Posterior cingulate gyrus (tissue), 11 donors: ENCODE measurements around the gene CLIC1.
A peak's percentile ranks its signal among the peaks of the same experiment; 100 is the strongest.

Experiments
- DNase-seq, 10 donors: peaks; one replicate each; pipeline versions ENCODE4 v3.0.0 to v3.0.0-alpha.2; 2020 to 2021; ENCODE audit warnings: mixed read lengths in 3 of 10
- intact Hi-C: fragments of 100-400 bp; cut with DNase I; formaldehyde crosslinking; loops from one replicate; pipeline ENCODE4 v1.15.1; 2023

Gene CLIC1

DNA sequence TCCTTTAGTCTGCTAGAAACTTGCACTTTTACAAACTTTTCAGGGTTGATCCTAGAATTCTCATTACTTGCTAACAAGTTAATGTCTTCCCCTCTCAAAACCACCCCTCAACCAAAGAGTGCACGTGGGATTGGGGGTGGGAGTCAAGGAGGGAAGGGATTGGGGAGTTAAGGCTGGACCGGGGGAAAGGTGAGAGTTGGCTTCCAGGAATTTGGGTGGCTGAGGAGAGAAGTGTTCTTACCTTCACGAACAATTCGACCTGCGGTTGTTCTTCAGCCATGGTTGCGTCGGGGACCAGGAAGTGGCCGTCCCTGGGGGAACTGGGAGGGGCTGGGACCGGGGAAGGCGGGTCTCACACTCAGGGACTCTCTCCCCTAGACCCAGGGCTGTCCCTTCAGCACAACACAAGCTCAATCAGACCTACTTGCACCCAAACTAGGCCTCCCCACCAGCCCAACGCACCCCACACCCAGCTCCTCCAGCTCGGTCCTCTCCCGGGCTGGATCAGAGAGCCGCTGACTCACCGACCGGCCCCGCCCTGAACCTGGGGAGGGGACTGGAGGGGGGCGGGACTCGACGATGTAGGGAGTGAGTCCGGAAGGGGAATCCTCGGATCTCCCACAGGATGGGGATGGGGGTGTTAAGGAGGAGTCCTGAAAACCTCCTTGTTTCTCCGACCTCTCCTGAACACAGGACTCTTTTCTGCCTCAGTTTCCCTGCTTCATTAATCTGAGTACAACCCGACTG, at the start of gene CLIC1:
Gene CLIC1, minus strand, starts transcription at position 510 of the 747 bp plus-strand sequence. Its CDS starts 230 bp downstream, at position 280.
- DNase-seq: peak in 2 of 10 donors; percentile 26 to 81
- intact Hi-C loops: loop anchor here (10.0 kb wide), 1 partner anchor 59 kb away; the partner anchor contains the start of gene VARS1

GRCh38 chr6:31785475-31785874, 49.1 kb upstream of the CLIC1 start:
- intact Hi-C loops: no loop called here
- DNase-seq: peak in 2 of 10 donors; percentile 40 to 55

DNA sequence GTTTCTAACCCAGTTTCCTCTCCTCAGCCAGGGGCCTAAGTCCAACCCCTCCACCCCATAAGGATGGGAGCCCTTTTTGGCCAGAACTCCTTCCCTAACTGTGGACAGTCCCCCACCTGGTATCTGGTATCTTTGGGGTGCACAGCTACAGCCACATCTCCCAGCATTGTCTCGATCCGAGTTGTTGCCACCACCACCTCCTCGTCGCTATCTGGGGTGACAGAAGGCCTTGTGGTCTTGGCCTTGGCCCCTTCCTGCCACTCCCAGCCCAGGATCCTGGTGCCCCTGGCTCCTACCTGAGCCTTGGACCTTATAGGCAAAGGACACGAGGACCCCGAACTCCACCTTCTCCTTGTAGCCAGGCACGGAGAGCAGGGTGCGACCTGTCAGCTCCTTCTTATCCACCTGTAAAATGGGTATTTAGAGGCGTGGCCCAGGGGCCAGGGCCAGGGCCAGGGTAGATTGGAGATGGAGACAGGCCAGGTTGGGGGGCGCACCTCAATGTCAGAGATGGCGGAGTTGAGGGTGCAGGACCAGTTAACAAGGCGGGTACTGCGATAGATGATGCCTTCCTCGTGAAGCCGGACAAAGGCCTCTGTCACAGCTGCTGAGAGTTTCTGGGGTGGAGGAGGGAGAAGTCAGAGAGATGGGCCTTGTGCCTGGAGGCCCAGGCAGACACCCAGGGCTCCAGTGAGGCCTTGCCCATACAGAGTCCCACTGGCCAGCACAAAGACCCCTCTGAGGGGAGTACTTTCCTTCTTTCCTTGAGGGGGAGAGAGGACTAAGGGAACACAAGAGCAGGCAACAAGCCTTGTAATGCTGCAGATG, 48.0 kb upstream of the CLIC1 start:
- intact Hi-C loops: no loop called here
- DNase-seq: peak in 2 of 10 donors; percentile 59 to 78

DNA sequence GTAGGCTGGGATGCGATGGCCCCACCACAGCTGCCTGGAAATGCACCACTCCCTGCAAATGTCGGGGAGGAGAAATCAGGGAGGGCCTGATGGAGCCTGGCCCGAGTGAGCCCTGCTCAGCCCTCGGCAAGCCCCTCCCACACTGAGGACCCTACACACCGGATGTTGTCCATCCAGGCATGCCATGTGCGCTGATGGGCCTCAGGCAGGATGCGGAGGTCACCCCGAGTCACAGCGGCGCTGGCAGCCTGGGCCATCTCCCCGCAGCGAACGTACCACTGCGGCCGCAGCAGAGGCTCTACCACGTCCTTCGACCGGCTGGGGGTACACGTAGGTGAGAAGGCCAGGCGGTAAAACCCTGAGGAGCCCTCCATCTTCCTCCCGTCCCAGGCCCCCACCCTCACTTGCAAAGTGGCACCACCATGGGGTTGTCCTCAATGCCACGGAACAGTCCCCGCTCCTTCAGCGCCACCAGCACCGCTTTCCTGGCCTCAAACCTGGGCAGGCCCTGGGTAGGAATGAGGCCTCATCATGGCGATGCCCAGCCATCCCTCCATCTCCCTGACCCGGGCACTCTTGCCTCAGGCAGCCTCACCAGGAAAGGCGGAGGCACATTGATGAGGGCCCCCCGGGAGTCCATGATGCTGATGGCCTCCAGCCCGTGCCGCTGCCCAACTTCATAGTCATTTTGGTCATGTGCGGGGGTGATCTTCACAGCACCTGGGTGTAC, 46.0 kb upstream of the CLIC1 start:
- intact Hi-C loops: no loop called here
- peak in 3 of 10 donors; percentile 55 to 73 (median 55) for DNase-seq

DNA sequence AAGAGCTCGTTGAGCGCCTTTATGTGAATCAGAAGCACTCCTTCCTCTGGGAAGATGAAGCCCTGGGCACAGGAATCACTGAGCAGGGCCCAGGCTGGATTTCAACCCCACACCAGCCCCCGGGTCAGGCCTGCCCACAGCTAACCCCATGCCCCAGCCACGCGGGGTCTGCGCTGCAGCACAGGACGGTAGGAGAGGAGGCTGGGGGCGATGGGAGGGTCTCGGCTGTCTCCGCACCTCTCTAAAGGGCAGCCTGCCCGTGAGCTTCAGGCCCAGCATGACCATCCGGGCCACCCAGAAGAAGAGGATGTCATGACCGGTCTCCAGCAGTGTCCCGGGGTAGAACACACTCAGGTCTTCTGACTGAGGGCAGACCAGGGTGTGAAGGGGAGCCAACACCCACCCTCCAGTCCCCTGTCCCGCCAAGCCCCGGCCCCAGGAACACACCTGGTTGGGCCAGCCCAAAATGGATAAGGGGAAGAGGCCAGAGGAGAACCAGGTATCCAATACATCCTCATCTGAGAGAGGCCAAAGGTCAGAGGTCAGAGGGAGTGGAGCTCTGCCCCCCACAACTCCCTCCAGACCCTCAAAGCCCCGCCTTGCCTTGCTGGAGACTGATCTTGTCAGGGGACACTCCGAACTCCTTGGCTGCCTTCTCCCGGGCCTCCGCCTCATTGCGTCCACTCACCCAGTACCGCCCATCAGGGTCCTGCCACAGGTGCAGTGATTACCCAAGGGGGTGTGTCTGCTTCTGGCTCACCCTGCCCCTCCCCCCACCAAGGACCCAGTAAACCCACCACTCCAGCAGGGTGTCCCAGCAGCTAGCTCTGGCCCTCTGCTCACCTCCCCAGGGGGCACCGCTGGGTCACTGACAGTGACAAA, 45.2 kb upstream of the CLIC1 start:
- DNase-seq: peak in 2 of 10 donors; percentile 57 to 64

GRCh38 chr6:31780507-31781243, 44.3 kb upstream of the CLIC1 start:
- intact Hi-C loops: no loop called here
- peak in 2 of 10 donors; percentile 67 to 76 for DNase-seq

More for the DNA sequence above, 45.2 kb upstream of the CLIC1 start:
- intact Hi-C loops: no loop called here

GRCh38 chr6:31779908-31780307, 43.6 kb upstream of the CLIC1 start:
- intact Hi-C loops: no loop called here
- peak in 3 of 10 donors; percentile 26 to 79 (median 60) for DNase-seq

GRCh38 chr6:31778999-31779885, 42.9 kb upstream of the CLIC1 start:
- intact Hi-C loops: no loop called here
- peak in 3 of 10 donors; percentile 61 to 76 (median 70) for DNase-seq

DNA sequence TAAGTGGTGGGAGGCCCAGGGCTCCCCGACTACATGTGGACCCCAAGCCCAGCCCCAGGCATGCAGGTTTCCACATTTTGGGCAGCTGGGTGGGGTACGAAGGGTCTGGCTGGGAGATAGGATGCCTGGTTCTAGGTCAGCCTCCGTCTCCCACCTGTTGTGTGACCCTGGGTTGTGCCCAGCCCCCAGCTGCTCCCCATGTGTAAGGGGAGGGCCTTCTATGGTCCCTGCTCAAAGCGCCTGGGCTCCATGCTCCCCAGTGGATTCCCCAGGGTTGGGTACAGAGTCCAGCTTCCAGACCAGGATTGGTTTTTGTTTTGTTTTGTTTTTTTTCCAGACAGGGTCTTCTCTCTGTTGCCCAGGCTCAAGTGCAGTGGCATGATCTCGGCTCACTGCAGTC, 41.9 kb upstream of the CLIC1 start:
- peak in 2 of 10 donors; percentile 20 to 43 for DNase-seq
- intact Hi-C loops: no loop called here

GRCh38 chr6:31777667-31778050, 41.3 kb upstream of the CLIC1 start:
- peak in 1 of 10 donors; percentile 27 for DNase-seq
- intact Hi-C loops: no loop called here

DNA sequence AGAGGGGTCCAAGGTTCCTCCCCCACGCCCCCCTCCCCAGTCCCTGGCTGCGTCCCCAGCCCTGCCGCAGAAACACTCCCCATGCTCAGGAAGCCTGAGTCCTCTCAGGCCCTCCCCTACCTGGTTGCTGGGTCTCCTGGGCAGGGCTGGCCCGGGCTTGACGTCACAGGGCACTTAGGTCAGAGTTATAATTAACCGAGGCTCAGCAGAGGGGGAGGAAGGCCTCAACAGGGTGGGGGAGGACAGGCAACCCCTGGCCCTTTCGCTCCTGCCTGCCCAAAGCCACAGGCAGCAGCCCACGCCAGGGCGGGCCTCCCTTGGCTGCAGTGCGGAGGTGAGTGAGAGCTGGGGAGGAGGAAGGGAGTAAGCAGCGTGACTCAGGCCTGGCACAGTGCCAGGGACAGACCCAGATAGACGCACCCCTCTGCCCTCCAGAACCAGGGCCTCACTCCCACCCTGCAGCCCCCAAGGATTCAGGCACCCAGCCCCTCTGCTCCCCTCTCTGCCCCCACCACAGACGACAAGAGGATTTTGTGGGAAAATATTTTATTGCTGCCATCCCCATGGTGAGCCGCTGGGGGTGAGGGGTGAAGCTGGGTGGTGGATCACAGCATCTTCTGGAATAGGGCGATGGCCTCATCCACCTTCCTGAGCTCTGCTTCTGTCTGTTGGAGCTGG, 40.8 kb upstream of the CLIC1 start, which contains the start of gene VWA7:
Gene VWA7, minus strand, starts transcription at position 340 of the 678 bp plus-strand sequence. CDS start 549 bp downstream, outside the sequence.
- intact Hi-C loops: no loop called here
- DNase-seq: peak in 7 of 10 donors; percentile 38 to 93 (median 58)

- DNase-seq: peak in 6 of 10 donors; percentile 40 to 91 (median 67)
These were observed 40.2 kb upstream of the CLIC1 start for GRCh38 chr6:31776485-31776988.

DNA sequence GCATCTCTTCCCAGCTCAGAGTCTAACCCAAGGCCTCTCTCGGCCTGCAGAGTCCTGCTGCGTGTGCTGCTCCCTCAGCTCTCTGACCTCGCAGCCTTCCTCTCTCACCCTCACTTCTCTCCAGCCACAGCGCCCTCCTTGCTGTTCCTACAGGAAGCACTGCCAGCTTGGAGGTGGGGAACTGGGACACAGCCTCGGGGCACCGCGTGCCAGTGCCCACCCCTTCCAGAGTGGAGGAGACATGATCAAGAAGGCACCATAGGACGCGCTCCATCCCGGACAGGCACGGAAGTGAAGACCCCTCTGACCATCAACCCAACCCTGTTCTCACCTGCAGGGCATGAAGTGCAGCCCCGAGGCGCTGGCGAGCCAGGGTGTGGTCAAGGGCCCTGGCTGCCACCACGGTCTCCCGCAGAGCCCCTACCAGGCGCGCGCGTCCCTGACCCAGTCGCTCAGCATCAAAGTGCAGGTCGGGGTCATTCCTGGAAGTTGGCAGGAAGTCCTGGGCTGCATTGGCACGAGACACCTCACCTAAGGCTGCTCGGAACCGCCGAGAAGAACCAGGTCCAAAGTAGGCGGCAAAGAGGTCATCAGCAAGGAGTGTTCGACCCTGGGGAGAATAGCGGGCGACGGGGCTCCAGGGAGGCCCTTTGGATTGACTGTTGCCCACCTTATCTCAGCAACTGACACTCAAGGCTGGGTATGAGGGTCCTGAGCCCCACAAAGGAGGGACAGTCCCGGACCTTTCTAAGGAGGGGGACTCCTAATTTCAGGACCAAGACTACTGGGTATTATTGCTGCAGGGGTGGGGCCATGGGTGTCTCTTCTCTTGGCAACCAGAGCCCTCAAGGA, 39.5 kb upstream of the CLIC1 start:
- intact Hi-C loops: no loop called here
- peak in 3 of 10 donors; percentile 39 to 72 (median 67) for DNase-seq

More at GRCh38 chr6:31776485-31776988, 40.2 kb upstream of the CLIC1 start:
- intact Hi-C loops: no loop called here

DNA sequence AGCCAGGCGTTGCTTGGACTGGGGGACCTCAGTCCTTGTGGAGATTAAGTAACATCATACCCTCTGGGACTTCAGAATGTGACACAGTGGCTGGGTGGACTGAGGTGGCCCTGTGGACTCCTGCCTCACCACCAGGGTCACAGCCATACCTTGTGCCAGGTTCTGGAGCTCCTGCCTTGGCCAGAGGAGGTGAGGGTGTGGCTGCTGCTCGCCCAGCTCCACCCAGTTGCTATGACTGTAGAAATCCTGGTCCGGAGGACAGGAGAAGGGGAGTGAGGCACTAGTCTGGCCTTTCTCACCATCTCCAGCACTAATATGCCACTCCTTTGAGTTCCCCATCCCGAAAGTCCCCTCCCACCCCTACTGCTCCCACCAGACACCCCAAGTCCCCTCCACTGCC, 38.9 kb upstream of the CLIC1 start:
- intact Hi-C loops: no loop called here
- peak in 3 of 10 donors; percentile 24 to 62 (median 51) for DNase-seq

GRCh38 chr6:31771992-31772358, 35.6 kb upstream of the CLIC1 start:
- DNase-seq: peak in 1 of 10 donors; percentile 26
- intact Hi-C loops: no loop called here

GRCh38 chr6:31770860-31771259, 34.5 kb upstream of the CLIC1 start:
- no peak for DNase-seq
- intact Hi-C loops: no loop called here
